ENCODE results near the gene MATN1. TPM values are rescaled to one million over a fixed set of nuclear protein-coding genes. Genes with fewer than 3 reads are reported as not detected.

Gene MATN1
- total RNA-seq, 1 donor = 2.7 TPM

DNA sequence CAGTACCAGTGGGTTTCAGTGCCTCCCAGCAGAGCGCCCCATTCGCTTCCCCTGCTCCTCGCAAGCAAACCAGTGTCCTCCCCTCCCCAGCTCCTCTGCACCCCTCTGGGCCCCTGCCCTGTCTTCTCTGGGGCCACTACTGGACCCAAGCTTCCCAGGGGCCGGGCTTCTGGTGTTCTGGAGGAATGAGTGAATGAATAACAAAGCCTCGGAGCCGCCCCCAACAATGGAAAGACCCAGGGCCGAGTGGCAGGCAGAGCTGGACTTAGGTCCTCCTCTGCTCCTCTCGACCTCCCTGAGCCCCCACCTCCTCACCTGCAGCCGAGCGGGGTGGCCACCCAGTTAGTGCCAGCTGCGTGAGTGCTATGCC lies 37.6 kb downstream of the MATN1 start:
- no peak for DNase-seq (ENCODE audit: low read depth in 2 of 3, low spot score in 2 of 3)

DNA sequence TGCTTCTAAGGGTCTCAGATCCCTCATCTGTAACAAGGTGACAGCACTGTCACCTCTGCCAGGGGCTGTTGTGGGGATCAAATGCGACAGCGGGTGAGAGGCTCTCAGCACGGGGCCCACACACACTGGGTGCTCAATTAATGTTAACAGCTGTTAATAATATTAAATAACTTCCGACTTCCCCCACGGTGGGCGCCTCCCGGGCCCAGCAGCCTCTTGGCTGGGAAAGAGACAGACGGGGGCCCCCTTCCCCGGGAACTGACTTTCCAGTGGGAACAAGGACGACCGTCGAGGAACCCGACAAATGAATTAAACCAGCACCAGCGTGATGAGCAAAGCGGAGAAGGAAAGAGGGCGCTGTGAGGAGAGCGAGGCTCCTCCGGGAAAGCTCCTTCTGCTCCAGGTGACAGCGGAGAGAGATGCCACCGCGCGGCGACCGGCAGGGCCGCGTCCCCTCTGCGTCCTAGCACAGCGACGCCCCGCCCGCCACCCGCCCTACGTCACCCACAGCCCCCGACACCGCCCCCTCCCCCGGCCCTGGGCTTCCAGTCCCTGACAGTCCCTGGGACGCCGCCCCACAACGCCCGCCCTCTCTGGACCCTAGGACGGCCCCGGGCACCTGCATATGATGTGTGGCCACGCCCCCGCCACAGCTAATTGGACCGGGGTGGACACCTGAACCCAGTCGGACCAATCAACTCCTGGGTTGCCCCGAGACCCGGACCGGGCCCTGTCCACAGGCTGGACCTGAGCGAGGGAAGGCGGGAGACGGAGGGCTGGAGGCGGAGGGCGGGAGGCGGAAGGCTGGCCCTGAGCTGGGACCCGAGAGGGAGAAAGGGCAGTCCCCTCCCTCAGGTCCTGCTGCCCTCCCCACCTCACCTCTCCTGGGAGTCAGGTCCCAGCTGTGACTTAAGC lies 38.2 kb downstream of the MATN1 start:
- DNase-seq (ENCODE audit: low read depth in 2 of 3, low spot score in 2 of 3) = no peak

DNA sequence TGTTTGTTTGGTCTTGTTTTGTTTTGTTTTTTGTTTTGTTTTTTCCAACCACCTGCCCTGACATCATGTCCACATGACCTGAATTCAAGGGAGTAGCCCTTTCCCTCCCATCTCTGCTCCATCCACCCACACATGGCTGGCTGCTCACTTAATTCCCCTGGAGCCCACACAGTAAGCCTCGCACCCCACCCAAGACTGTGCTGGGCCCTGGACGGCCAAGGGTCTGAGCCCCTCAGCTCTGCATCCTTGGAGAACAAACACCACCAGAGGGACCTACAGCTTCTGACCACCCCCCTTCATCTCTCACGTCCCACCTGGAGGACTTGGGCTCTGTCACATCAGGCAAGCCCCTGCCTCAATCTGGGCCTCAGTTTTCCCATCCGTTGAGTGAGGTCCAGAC lies 39.1 kb downstream of the MATN1 start:
- DNase-seq (ENCODE audit: low read depth in 2 of 3, low spot score in 2 of 3) = no peak

DNA sequence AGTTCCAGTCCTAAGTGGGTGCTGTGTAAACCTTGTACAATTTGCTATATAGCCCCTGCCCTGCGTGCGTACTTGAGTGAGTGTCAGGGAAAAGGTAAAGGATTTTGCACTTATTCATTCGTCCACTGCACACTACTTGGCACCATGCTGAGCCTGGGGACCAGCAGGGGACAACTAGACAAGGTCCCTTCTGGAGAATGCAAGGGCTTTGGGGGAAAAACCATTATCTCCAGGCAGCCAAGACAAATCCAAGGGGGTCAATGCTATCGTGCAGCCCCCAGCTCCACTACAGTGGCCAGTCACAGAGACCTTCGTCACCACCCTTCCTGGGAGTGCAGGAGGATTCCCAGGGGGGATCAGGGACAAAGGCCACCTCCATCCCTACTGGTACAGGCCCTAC lies 39.7 kb downstream of the MATN1 start:
- no peak for DNase-seq (ENCODE audit: low read depth in 2 of 3, low spot score in 2 of 3)

DNA sequence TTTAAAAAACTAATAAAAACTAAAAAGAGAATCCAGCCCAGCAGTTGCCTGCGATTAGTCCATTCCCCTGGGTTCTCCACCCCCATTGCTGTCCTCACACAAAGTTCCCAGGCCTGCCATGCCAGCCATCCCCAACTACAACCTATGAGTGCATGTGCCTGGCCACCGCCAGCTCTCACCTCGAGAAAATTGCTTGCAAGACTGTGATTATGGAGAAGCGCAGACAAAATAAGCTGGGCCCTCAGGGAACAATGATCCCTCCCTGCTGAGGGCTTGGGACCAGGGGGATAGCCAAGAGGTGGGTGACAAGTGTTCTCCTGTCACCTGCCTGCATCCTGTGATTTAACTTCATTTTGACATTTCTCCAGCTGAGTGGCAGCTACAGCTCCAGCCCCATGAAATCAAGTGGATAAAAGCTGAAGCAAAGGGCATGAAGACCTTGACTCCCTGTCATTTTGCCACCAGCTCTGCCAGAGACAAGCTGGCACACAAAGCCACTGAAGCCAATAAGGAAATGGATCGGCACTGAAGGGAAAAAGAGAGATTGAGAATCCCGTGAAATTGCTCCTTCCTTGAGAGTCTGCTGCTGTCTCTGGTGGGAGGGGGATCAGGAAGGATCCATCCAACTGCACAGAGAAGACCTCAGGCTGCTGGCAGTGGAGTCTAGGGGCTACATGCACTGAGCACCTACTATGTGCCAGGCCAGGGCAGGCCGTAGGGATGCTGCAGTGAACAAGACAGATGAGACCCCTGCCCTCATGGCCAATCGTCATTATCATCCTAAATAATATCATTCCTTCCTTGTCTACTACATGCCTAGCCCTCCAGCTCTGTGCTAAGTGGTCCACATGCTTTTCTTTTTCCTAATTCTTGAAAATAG lies 40.7 kb downstream of the MATN1 start:
- no peak for DNase-seq (ENCODE audit: low read depth in 2 of 3, low spot score in 2 of 3)

DNA sequence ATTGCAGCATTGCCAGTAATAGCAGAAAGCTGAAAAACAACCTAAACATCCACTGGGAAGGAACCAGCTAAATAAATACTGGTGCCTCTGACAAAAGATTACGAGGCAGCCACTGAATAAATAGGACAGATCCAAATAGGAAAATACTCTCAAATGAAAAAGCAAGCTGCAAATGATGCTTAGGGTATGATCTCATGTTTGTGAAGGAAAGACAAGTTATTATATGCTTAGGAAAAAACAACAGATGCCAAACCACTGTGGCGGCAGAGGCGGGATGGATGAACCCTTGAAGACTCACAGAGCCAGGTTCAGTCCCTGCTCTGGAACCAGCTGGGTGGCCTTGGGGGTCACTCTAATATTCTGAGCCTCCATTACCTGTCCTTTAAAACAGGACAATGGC lies 41.6 kb downstream of the MATN1 start:
- no peak for DNase-seq (ENCODE audit: low read depth in 2 of 3, low spot score in 2 of 3)

DNA sequence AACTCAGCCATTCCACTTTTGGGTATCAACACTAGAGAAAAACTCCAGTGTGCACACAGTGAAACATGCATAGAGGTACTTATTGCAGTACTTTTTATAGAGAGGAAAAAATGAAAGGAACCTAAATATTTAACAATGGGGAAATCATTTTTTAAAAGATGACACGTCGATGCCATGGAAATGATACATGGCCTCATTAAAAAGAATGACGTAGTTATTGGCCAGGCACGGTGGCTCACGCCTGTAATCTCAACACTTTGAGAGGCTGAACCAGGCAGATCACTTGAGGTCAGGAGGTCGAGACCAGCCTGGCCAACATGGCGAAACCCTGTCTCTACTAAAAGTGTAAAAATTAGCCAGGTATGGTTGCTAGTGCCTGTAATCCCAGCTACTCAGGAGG lies 42.5 kb downstream of the MATN1 start:
- DNase-seq (ENCODE audit: low read depth in 2 of 3, low spot score in 2 of 3) = no peak

DNA sequence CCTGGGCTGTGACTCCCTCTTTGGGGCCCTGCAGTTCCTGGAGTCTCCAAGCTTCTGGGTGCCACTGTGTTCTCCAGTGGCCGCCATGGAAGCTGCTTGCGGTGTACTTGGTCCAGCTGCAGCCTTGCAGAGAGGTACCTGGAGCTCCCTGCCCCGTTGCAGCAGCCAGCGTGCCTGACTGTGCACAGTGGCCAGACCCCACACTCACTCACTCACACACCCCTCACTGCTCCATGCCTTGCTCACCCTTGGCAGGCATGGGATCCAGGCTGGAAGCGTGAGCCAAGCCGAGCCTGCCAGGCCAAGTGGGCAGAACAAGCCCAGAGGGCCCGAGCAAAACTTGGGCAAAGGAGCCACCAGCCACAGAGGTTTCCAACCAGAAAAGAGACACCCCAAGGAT lies 43.0 kb downstream of the MATN1 start:
- no peak for DNase-seq (ENCODE audit: low read depth in 2 of 3, low spot score in 2 of 3)

DNA sequence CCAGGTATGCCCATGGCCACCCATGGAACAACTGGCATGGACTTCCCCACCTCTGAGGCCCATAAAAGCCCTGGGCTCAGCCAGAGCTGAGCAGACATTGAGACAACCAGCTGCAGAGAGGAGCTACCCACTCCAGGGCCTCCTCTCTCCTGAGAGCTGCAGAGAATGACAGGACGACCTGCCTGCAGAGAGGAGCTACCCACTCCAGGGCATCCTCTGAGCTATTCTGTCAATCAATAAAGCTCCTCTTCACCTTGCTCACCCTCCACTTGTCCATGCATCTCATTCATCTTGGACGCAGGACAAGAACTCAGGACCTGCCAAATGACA lies 43.4 kb downstream of the MATN1 start:
- no peak for DNase-seq (ENCODE audit: low read depth in 2 of 3, low spot score in 2 of 3)

DNA sequence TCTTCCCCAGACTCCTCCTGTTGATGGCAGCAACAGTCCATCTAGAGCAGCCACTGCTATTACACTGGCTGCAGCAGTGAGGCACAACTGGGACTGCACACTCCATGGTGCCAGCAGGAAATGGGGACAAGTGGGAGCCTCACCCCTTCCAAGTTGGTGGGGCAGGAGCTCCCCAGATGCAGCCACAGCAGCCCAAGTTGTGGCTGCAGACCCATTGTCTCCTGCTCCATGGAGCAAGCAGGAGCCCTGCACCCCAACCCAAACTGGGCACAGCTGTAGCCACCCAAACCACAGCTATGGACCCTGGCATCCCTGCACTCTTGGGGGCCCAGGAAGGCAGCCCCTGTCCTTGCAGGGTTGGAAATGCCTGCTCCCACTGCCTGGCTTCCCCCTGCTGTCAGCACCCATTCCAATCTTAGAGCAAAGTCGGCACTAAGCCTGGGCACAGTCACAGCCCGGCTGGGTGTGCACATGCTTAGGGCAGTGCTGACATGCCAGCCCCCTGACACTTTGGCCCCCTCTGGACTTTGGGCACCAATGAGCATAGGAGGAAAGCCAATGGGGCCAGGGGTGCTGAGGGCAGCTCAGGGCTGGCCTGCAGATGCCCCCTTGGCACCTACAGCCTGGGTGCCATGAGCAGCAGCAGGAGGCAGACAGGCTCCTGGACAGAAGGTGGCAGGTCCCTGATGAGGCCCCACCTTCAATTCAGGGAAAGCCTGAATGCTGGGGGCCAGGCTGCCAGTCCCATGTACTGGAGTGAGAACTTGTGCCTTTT lies 44.0 kb downstream of the MATN1 start:
- DNase-seq (ENCODE audit: low read depth in 2 of 3, low spot score in 2 of 3) = no peak

DNA sequence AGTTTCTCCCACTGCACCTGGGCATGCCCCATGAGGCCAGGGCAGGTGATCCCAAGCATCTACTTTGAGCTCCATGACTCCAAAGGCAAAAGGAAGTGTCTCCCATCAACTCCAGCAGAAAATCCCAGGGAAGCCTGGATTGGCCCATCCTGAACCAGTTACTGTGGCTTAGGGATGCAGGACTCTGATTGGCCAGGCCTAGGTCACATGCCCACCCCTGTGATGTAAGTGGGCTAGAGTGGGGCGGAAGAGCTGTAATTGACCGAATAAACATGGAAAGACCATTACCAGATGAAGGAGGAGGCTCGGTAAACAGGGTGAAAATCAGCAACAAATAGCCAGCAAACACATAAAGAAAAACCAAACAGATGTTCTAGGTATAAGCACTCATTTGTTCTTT lies 45.2 kb downstream of the MATN1 start:
- DNase-seq (ENCODE audit: low read depth in 2 of 3, low spot score in 2 of 3) = no peak

DNA sequence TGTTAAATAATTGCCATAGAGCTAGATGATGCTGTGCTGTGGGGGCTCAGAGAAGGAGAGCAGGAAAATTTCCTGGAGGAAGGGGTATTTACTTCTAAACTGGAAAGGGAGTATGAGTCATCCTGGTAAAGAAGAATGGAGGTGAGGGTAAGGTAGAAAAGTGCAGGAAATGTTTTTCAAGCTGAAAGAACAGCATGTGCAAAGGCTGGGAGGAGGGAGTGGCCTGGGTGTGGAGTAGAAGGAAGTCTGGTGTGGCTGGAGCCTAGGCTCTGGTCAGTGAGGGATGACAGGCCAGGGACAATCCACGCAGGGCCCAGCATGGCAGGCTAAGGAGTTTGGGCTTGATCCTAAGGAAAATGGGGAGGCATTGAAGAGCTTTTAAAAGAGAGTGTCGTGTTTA lies 45.9 kb downstream of the MATN1 start:
- no peak for DNase-seq (ENCODE audit: low read depth in 2 of 3, low spot score in 2 of 3)

DNA sequence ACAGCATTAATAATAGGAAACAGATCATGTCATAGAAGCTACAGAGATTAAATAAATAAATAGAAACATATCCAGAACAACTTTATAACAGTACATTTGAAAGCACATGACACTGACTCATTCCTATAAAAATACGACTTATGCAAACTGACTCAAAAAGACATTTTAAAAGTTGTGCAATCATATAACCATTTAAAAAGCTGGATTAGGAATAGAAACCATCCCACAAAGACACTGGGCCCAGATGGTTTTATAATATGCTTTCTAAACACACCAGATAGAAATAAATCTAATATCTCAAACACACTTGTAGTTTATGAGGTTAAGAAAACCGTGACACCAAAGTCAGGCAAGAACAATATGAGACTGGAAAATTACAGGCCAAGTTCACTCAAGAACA lies 47.6 kb downstream of the MATN1 start:
- no peak for DNase-seq (ENCODE audit: low read depth in 2 of 3, low spot score in 2 of 3)

DNA sequence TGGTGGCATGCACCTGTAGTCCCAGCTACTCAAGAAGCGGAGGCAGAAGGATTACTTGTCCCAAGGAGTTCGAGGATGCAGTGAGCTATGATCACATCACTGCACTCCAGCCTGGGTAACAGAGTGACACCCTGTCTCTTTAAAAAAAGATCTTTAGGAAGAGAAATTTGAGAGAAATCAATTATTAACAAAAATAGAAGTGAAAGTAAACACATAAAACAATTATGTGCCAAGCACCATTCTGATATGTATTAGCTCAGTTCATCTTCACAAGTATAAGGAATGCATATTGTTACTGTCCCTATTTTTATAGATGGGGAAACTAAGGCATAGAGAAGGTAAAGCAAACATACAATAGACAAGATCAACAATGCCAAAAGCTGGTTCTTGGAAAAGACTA lies 48.1 kb downstream of the MATN1 start:
- DNase-seq (ENCODE audit: low read depth in 2 of 3, low spot score in 2 of 3) = no peak

DNA sequence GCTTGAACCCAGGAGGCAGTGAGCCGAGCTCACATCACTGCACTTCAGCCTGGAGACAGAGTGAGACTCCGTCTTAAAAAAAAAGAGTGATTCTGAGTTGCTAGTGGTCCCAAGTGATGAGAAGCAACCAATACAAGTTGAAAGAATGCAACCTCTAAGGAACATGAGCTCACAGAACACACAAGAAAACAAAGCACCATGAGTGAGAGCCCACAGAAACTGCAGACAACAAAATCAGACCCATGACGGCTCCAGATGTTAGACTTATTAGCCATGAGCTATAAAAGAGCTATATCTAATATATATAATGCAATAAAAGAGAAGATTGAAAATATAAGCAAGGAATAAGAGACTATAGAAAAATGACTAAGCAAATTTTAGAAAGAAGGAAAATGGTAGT lies 50.0 kb downstream of the MATN1 start:
- no peak for DNase-seq (ENCODE audit: low read depth in 2 of 3, low spot score in 2 of 3)

DNA sequence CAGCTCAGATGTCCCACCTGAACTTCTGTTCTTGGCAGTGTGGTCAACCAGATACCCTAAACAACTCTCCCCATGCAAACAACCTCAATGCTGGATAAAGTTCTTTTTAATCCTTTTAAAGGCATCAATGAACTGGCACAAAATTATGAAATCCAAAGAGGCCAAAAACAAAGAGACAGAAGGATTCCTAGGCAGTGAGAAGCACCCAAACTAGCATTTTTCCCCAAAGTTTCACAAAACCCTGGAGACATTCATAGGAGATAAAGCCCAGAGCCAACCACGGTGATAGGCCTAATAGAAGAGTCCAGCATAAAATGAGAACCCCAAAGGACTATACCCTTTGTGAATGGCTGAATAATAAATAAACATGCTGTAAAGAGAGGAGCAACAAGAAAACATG lies 50.7 kb downstream of the MATN1 start:
- no peak for DNase-seq (ENCODE audit: low read depth in 2 of 3, low spot score in 2 of 3)

DNA sequence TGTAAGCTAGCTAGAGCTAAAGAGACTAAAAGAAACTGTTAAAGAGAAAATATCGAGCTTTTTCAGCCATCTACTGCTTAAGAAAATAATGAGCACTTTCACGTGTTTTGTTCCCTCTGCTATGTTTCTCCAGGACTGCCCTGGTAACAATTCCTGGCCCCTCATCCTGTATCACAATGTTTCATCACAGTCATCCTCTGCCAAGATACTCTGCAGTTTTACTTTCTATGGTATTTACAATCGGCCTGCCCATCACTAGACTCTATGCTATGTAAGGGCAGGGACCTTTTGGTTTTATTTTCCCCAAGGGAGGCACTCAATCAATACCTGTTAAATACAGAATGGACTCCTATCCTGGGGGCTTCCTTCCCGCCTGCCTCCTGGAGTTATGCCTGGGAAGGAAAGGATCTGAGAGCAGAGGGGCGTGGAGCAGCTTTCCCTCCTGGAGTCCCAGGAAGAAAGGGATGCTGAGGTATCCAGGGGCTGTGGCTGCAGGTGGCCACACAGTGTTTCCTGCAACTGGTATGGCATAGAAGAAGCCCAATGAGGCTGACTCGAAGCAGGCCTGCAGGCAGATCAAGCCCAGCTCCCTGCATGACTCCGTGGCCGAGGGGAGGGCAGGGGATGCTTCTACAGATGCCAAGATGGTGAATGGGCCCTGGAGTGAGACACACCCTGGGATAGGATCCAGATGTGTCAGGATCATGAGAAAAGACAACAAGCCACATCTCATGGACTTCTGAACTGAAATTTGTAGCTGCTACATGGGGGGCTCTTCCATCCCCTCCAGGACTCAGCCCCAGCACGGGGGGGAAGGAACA lies 52.9 kb downstream of the MATN1 start:
- DNase-seq (ENCODE audit: low read depth in 2 of 3, low spot score in 2 of 3) = no peak

DNA sequence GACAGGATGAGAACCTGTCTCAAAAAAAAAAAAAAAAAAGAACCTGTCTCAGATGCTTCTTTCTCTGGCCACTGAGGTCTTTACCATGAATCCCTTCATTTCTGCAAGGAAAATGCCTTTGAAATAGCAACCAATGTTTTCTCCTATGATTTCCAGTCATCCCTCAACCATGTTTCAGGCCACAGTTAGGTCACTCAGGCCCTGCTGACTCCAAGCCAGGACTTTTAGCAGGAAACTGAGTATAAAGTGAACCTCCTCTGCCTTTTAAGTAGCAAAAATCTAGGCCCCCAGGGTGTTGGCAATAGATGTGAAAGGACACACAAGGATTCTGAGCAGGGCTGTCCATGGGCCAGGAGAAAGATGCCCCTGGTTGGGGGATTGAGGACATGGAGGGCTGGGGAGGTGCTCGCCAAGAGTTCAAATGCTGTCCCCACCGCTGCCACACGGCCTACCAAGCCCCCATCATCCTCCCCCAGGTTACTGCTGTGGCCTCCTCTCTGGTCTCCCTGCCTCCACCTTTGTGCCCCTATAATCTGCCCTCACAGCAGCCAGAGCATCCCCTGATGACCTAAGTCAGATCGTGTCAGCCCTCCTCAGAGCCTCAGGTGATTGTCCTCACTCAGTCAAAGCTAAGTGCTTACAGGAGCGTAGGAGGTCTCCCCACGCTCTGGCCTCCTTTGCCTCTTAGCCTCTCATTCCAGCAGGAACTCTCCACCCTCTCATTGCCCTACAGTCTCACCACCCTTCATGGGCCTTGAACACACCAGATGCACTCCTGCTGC lies 54.6 kb downstream of the MATN1 start:
- no peak for DNase-seq (ENCODE audit: low read depth in 2 of 3, low spot score in 2 of 3)

DNA sequence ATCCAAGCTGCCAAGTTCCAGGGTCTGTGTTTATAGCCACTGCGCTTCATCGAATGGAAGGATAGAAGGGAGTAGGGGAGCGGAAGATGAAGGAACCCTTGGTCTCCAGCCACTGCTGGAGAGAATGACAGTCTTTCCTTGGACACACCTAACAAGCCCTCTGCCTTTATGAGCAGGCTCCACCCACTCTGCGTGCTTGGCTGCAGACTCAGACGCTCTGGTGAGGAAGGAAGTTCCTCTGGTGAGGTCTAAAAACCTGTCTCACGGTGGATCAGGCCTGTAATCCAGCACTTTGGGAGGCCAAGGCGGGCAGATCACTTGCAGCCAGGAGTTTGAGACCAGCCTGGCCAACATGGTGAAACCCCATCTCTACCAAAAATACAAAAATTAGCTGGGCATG lies 55.4 kb downstream of the MATN1 start:
- peak in 1 of 3 donors; percentile 18 for DNase-seq (ENCODE audit: low read depth in 2 of 3, low spot score in 2 of 3)

Measured in hematopoietic multipotent progenitor cell (in vitro differentiated cells).